ENCODE data around the gene USP40.

- TF ChIP-seq ZNF396 (CRISPR knock-in tag; IDR thresholded peaks at IDR 0.05; ENCODE audit: borderline replicate concordance) (no peak), ZMAT4 (CRISPR knock-in tag; IDR thresholded peaks at IDR 0.05) (no peak), FOXJ3 (CRISPR knock-in tag; IDR thresholded peaks at IDR 0.05; ENCODE audit: borderline replicate concordance) (no peak), ESRRA (CRISPR knock-in tag; IDR thresholded peaks at IDR 0.05; ENCODE audit: borderline replicate concordance) (no peak), FOXP4 (CRISPR knock-in tag; IDR thresholded peaks at IDR 0.05) (no peak), NFATC4 (CRISPR knock-in tag; IDR thresholded peaks at IDR 0.05) (no peak), JUN (CRISPR knock-in tag; IDR thresholded peaks at IDR 0.05) (no peak), TP53 (CRISPR knock-in tag; IDR thresholded peaks at IDR 0.05) (no peak), E2F5 (CRISPR knock-in tag; IDR thresholded peaks at IDR 0.05) (no peak), TEAD1 (CRISPR knock-in tag; IDR thresholded peaks at IDR 0.05) (no peak)
- TF ChIP-seq, protein P1, sequence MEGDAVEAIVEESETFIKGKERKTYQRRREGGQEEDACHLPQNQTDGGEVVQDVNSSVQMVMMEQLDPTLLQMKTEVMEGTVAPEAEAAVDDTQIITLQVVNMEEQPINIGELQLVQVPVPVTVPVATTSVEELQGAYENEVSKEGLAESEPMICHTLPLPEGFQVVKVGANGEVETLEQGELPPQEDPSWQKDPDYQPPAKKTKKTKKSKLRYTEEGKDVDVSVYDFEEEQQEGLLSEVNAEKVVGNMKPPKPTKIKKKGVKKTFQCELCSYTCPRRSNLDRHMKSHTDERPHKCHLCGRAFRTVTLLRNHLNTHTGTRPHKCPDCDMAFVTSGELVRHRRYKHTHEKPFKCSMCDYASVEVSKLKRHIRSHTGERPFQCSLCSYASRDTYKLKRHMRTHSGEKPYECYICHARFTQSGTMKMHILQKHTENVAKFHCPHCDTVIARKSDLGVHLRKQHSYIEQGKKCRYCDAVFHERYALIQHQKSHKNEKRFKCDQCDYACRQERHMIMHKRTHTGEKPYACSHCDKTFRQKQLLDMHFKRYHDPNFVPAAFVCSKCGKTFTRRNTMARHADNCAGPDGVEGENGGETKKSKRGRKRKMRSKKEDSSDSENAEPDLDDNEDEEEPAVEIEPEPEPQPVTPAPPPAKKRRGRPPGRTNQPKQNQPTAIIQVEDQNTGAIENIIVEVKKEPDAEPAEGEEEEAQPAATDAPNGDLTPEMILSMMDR (IDR thresholded peaks at IDR 0.05), result no peak
- TF ChIP-seq, protein P2, sequence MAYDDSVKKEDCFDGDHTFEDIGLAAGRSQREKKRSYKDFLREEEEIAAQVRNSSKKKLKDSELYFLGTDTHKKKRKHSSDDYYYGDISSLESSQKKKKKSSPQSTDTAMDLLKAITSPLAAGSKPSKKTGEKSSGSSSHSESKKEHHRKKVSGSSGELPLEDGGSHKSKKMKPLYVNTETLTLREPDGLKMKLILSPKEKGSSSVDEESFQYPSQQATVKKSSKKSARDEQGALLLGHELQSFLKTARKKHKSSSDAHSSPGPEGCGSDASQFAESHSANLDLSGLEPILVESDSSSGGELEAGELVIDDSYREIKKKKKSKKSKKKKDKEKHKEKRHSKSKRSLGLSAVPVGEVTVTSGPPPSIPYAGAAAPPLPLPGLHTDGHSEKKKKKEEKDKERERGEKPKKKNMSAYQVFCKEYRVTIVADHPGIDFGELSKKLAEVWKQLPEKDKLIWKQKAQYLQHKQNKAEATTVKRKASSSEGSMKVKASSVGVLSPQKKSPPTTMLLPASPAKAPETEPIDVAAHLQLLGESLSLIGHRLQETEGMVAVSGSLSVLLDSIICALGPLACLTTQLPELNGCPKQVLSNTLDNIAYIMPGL (CRISPR knock-in tag; IDR thresholded peaks at IDR 0.05), result no peak
Measured at GRCh38 chr2:233546101-233546500, 20.5 kb downstream of the USP40 start.
